Activated gamma-delta T cell treated with anti-CD3 and anti-CD28 coated beads, Interleukin-2, amount 50 U/mL, for 16 hours (primary cell): ENCODE results near the gene RFX4.
"Not testable (repeated sequence)": the region's sequence is repeated elsewhere in the genome, so short reads cannot be mapped to it uniquely, and the experiment has no call there.

Experiments used
- DNase-seq: peaks from one replicate; pipeline ENCODE4 v3.0.0-alpha.2; 2020; ENCODE audit warnings: low read depth

The RFX4 gene

DNA sequence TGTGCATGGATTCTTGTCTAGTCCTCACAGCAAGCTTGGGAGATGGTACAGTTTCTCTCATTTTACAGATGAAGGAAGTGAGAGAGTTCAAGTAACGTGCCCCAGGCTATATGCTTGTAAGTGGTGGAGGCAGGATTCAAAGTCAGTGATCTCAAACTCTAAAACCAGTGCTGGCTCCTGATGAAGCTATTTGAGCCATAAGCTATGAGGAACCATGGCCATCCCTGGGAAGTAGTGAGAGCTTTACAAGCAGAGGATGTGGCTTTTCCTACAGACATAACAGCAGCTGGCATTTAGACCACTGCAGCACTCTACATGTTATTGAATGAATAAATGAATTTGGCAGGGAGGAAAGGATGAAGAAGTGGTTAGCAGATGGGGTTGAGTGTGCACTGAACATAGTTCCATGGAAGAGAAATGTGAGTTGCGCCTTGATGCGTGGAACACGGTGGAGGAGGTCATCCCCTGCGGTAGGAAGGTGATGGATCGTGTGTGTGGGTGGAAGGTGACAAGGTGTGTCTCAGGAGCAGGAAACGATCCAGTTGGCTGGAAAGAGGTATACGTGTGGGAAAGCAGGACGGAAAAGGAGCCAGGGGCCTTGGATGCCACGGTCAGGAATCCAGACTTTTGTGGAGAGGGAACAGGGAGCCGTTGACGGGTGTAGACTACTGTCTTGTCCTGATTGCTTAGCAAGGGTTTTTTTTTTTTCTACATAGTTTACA is 65.2 kb downstream of the RFX4 start:
- DNase-seq: no peak

DNA sequence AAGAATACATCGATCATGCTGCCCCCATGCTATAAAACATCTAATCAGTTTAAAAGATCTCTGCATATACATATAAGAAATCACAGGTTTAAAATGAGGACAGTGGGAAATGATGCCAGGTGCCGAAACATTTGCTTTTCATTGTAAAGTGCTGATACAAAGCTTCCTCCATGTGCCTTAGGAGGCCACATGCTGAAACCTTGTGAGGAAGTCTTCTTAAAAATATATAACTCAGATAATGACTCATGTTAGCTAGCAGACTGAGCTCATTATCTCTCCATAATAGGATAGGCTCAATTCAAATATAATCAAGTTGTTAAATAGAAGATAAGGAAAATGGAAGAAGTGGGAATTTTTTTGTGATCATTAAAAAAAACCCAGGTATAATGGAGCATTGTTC is 65.9 kb downstream of the RFX4 start:
- no peak for DNase-seq

DNA sequence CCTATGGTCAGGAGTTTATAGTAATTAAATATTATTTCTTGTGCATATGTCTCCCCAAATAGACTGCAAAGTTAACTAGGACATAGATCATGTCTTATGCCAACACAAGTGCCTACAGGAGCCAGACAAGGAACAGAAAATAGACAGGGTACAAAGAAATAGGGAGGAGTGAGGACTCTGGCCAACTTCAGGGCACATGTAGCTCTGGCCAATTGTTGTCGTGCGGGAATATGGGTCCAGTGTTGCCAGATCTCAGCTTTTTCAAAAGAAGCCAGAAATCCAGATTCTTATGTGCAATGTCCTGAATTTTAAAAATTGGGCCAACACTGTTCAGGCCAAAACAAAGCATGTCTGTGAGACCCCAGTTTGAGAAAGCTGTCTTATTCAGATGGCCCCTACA is 68.7 kb downstream of the RFX4 start:
- DNase-seq: no peak

DNA sequence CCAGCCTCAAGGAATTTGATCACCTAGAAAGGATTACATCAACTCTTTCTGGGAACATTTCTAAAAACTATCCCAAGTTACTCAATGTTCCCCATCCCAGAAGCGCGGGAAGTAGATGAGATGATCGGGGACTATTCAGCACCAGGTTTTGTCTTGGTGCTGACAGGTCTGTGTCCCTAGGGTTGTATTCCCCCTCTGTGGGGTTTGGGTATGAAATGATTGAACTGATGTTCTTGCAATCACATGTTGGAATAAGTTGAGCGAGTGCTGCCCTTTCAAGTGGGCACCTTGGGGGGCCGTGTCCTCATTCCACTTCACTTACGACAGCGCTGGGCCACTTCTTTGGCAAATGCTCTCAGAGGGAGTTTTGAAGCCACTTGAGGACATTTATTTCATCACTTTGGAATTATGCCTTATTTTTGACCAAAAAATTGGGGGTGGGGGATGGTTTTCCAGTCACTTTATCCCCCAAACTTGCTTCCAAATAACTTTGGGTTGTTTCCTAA is 69.8 kb downstream of the RFX4 start:
- DNase-seq: no peak

DNA sequence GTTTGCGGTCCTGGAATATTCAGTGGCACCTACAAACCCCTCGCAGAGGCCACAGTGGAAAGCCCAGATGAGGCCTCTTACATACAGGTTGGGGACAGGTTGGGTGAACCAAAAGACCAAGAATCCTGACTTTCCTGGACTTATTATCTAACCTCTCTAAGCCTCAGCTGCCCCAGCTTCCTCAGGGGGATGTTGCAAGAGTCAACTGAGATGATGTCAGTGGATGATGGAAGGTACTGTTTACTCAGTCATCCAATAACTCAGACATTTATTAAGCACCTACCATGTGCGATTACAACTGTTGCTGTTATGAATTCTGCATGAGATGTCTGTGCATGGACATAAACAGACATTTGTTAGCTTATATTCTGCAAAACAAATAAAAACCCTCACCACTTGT is 72.8 kb downstream of the RFX4 start:
- DNase-seq: no peak

DNA sequence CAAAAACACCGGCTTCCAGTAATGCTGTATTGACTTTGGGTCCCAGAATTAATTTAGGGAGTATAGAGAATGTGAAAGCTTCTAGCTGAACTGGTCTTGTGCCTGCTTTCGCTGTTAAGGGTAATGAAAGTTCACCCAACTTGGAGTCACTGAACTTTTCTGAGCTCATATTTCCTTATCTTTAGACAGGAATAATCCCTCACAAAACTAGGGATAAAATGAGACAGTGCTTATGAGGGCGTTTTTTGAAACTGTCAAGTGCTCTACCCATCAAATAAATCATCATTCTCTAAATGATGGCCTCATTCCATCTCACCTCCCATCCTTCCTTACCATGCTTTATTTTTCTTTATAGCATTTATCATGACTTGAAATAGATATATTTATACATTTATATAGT is 74.7 kb downstream of the RFX4 start:
- DNase-seq: no peak

DNA sequence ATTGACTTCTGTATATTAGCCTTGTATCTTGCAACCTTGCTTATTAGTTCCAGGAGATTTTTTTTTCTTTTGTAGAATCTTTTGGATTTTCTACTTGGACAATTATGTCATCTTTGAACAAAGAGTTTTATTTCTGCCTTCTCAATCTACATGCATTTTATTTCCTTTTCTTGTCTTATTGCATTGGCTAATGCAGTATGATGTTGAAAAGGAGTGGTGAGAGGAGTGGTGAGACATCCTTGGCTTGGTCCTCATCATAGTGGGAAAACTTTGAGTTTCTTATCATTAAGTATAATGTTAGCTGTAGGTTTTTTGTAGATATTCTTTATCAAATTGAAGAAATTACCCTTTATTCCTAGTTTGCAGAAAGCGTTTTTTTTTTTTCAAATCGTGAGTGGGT is 80.6 kb downstream of the RFX4 start:
- no peak for DNase-seq

DNA sequence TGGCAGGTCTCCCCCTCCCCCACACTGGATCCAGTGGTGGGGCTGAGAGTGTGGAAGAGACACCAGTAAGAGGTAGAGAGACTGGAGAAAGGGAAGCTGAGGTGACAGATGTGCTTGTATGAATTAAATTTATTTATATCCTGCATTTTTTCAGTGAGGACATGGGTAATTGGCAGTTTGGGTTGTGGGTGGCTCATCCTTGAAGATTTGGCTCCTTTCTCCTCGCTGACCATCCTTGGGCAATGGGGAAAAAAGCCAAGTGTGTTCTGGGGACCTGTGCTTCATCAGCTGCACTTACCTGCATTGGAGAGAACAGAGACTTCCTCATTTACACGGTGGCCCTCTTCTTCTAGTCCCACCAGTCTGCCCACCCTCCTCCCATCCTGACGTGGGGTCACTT is 86.4 kb downstream of the RFX4 start:
- DNase-seq: no peak

DNA sequence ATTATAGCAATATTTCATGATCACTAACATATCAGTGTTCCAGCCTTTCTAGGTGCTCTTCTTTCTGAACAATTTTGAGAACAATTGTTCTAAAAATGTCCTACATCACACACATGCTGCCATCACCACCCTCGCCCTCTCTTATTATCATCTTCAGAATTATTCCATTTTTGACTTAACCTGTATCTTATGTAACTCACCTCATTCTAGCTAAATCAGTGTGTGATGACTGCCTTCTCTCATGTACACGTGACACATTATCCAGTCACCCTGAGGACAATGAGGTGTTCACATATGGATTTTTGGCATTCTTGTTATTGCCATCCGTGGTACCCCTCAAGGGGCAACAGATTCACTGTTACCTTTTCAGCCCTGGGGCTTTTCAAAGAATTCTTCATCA is 87.3 kb downstream of the RFX4 start:
- no peak for DNase-seq

DNA sequence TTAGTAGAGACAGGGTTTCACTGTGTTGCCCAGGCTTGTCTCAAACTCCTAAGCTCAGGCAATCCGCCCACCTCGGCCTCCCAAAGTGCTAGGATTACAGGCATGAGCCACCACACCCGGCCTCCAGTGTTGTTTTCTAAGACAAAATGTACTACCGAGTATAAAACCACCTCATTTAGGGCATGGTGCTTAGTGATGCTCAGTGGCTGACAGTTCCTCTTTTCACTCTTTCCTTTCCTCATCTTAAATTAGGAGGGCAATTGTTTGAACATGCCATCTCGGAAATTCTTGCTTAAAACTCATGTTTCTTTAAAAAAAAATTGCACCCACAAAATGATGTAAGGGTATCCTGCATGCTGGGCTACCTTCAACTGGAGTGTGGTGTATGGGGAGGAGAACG is 89.0 kb downstream of the RFX4 start:
- no peak for DNase-seq

DNA sequence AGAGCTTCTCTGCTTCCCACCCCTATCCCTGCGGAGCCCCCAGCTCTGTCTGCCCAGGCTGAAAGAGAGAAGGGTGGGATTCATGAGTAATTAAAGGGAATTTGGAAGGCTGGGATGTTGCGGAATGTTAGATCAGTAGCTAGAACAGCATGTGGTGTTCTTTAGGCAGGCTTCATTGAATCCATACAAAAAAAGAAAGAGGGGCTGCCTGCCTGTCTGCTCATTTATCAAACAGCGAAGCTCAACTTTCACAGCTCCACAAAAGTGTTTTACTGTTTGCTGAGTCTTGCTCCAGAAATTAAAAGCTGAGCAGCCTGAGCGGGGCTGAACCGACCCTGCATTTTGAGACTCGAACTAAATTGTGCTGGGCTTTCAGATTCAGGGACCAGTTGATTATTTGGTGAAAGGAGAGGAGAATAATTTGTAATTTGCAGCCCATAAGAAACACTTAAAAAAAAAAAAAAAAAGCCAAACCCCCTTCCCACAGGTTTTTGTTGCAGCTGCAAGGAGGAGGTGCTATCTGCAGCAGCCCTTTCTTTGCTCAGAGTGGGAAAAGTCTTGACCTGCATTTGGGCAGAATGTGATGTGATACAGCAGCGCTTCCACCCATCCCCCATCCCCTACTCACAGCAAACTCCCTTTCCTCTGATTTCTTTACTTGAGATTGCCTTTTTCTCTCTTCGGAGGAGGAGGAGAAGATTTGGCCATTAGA is 89.7 kb downstream of the RFX4 start:
- DNase-seq: no peak

DNA sequence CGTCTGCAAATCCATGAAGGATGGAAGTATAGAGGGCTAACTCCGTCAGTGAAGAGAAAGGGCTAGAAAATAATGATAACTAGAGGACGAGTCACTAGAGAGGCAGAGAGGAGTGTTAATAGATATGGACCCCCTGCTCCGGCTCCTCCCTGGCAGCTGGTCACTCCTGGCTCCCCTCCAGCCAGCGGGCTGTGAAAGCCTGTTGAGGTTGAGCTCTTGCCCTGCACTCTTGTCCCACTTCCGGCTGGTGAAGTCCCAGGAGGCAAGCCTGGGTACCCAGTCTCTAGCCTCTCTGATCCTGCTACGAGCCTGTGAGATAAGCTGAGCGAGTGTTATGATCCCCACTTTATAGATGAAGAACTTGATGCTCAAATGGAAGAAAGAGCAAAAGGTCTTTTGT is 90.3 kb downstream of the RFX4 start:
- no peak for DNase-seq

DNA sequence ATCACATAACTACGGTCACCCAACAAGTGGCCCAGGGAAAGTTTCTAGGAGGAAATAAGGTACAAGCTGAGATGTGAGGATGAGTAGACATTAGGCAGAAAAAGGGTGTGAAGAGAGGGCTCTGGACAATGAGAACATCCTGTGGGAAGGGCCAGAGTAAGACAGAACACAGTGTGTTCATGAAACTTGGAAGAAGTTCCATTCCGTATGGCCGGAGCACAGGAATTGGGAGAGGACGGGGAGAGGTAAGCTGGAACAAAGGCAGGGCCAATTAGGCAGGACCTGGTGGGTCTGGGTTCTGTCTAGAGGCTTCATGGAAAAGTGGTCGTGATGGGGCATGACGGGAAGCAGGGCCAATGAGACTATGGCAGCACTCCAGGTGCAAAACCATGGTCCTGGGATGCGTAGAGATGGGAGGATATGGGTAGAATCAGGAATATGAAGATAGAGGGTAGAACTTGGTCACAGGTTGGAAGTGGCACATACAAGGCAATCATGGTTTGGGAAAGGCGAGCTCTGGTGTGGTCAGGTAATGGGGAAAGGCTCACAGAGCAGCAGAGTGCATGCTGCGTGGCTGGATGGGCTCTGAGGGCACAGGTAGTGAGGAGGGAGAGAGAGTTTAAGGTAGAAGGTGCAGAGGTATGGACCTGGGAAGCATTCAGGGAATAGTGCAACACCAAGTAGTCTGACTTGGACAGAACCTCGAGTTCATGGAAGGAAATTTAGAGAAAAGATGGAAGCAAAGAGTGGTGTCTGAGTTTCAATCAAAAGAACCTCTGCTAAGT is 93.0 kb downstream of the RFX4 start:
- DNase-seq: no peak

DNA sequence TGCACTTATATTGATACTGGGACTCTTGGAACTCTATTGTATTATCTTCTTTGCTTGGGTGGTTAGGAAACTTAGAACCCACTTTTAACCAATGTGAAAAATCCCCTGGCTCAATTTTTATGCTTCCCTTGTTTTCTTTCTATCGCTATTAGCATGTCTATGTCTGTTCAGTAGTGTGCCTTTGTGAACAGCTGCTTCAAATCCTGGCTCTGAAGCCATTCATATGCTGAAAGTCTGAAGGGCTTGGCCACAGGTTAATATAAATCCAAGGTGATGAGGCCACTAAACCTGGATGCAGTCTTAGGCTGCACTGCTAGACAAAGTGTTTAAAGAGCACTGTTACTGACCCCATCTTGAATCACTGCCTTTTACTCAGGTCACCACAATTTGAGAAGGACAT is 96.8 kb downstream of the RFX4 start:
- DNase-seq: no peak

DNA sequence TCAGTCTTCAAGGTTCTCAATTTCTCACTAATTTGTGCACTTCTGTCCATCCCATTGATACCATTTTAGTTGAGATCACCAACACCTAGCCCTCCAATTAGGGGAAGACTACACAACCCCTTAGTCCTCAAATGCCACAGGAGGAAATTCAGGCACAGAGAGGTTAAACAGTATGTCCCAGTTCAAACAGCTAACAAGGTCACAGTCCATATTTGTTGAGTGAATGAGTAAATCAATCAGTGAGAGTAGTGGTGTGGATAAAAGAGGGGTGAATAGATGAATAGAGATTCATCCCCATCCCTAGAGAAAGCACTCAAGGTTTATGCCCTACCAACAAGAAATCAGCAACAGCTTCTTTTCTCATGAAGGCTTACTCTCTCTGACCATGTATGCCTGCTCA is 97.5 kb downstream of the RFX4 start:
- no peak for DNase-seq

DNA sequence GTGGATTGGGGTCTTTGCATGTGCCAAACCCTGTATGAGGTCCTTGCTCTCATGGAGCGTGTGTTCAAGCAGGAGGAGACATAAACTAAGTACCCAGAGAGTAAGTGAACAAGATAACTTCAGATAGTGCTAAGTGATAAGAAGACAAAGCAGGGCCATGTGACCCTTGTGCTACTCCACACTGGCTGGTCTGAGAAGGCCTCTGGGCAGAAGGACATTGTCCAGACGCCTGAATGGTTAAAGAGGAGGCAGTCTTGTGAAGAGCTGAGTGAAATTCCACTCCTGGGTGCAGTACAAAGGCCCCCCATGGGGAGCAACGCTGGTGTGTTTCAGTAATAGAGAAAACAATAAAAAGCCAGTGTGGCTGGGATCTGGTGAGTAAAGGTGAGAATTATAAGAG is 98.4 kb downstream of the RFX4 start:
- DNase-seq: no peak

DNA sequence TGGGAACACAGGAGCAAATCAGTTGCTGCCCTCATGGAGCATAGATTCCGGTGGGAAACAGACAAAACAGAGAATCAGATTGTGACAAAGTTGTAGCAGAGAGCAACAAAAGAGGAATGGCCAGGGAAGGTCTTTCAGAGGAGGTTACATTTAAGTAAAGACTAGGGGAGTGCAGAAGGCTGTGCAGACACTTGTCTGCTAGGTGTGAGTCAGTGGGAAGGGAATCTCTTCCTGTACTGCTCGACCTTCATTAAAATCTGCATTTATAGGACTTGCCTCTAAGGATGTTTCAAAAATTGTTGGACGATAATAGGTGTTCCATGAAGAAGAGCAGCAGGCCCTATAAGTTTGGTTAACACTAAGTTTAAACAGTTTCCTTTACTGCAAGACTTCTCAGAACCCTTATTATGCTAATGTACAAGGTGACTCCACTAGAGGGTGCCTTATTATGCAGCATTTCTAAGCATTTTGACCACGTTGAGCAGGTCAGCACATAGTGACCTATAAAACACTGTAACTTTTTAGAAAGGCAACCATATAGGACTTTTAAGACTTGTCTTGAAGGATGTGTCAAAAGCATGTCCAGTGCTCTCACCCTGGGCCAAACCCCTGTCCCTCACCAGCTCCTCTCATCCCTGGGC is 99.9 kb downstream of the RFX4 start:
- no peak for DNase-seq

DNA sequence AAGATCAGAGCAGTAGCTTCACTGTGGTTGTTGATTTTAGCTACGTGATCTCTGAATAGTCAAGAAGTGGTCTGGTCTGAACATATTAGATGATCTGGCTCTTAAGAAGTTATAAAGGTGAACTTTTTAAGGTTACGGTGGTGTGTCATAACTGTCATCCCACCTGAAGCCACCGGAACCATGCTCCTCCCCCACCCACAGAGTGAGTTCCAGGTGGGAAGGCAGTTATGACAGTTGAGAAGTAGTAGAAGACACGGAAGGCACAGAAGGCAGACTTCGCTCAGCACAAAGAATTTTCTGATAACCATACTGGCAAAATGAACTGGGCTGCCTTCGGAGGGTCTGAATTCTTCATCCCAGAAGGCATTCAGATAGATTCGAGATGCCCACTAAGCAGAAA is 101.7 kb downstream of the RFX4 start:
- DNase-seq: no peak

DNA sequence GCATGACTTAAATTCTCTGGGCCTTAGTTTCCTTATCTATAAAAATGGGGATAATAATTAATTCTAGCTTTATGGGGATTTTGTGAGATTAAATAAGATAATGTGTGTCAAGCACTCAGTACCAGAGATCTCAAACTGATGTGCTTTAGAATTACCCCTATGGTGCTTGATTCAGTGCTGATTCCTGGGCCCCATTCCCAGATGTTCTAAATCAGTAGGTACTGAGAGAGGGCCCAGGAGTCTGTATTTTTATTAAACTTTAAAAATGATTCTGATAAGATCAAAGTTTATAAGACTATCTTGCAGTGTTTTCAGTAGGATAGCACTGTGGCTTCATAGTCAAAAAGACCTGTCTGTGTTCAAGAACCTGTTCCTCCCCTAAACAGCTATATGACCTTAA is 102.6 kb downstream of the RFX4 start:
- no peak for DNase-seq

DNA sequence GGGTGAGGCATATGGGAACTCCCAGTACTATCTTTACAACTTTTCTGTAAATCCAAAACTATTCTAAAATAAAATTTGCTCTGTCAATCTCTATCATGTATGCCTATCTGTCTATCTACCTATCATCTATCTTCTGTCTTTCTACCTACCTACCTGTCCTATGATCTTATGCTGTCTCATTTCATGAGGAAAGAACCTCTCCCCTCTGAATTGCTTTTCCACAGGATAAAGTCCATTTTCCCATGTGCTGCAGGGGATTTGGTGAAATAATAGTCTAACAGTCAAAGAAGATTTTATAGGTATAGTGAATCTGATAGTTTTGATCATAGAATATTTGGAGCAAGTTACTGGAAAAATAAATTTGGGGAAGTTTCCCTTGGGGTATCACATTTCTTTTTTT is 104.9 kb downstream of the RFX4 start:
- DNase-seq: no peak

DNA sequence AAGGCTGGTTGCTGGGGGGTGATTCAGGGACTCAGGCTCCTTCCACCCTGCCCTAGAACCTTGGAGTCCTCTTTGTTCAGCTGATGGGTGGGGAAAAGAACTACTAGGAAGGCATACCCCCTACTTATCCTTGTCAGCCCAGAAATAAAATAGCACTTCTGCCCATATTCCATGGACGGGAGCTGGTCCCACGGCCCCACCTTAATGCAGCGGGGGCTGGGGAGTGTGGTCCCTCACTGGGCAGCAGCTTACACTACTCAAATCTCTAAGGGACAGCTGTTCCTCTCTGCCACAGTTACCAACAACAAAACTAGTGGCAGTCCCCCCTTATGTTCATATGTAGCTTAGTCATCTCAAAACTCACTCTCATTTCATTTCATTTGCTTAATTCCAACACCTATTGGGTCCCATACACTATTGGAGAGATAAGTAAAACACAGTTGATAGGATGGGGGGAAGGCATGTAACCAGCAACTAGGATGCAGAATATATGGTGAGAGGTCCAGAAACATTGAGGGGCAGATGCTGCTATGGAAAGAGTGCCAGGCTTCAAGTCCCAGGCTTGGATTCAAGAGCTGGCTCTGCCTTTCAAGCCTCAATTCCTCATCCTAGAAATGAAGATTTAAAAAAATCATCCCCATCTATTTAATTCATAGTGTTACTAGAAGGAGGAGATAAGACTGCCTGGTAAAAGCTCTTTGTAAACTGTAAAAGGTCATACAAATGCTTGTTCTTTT is 107.9 kb downstream of the RFX4 start:
- no peak for DNase-seq

DNA sequence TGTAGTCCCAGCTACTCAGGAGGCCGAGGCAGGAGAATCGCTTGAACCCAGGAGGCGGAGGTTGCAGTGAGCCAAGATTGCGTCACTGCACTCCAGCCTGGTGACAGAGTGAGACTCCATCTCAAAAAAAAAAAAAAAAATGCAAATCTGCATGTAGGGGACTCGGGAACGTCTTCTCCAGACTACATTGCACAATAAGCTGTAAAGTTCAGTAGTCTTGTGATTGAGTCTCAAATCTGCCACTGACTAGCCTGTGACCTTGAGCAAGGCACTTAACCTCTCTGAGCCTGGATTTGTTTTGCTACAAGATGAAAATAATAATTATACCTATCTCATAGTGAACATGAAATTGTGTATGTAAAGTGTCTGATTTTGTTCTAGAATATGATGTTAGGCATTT is 109.2 kb downstream of the RFX4 start:
- not testable (repeated sequence) for DNase-seq
